ENCODE measurements around the gene DLG2.
A peak's percentile ranks its signal among the peaks of the same experiment; 100 is the strongest.

Gene DLG2

GRCh38 chr11:84021291-84021690 lies 1605.9 kb downstream of the DLG2 start:
- H3K4me3 ChIP-seq (replicated peaks in 1 of 2; ENCODE audit: low read depth in 2 of 2, low read length in 2 of 2): no peak overlapping the region
- no peak for TF ChIP-seq CTCF (IDR thresholded peaks at IDR 0.05; ENCODE audit: low read depth, low read length)
- no peak for DNase-seq (ENCODE audit: low read depth in 2 of 2)

GRCh38 chr11:84019571-84020194 lies 1607.5 kb downstream of the DLG2 start:
- TF ChIP-seq CTCF (IDR thresholded peaks at IDR 0.05; ENCODE audit: low read depth, low read length): no peak
- no peak overlapping the region for H3K4me3 ChIP-seq (replicated peaks in 1 of 2; ENCODE audit: low read depth in 2 of 2, low read length in 2 of 2)
- peak; percentile 20 to 51 for DNase-seq (ENCODE audit: low read depth in 2 of 2)

GRCh38 chr11:84014539-84014938 lies 1612.6 kb downstream of the DLG2 start:
- DNase-seq (ENCODE audit: low read depth in 2 of 2): no peak
- no peak overlapping the region for H3K4me3 ChIP-seq (replicated peaks in 1 of 2; ENCODE audit: low read depth in 2 of 2, low read length in 2 of 2)
- TF ChIP-seq CTCF (IDR thresholded peaks at IDR 0.05; ENCODE audit: low read depth, low read length): no peak

GRCh38 chr11:84012171-84012826 lies 1614.8 kb downstream of the DLG2 start:
- no peak for TF ChIP-seq CTCF (IDR thresholded peaks at IDR 0.05; ENCODE audit: low read depth, low read length)
- DNase-seq (ENCODE audit: low read depth in 2 of 2): no peak
- no peak overlapping the region for H3K4me3 ChIP-seq (replicated peaks in 1 of 2; ENCODE audit: low read depth in 2 of 2, low read length in 2 of 2)

- no peak for DNase-seq (ENCODE audit: low read depth in 2 of 2)
- no peak for TF ChIP-seq CTCF (IDR thresholded peaks at IDR 0.05; ENCODE audit: low read depth, low read length)
- no peak overlapping the region for H3K4me3 ChIP-seq (replicated peaks in 1 of 2; ENCODE audit: low read depth in 2 of 2, low read length in 2 of 2)
These were observed 1624.0 kb downstream of the DLG2 start for GRCh38 chr11:84003181-84003580.

GRCh38 chr11:83998921-83999320 lies 1628.2 kb downstream of the DLG2 start:
- H3K4me3 ChIP-seq (replicated peaks in 1 of 2; ENCODE audit: low read depth in 2 of 2, low read length in 2 of 2): no peak overlapping the region
- TF ChIP-seq CTCF (IDR thresholded peaks at IDR 0.05; ENCODE audit: low read depth, low read length): no peak
- no peak for DNase-seq (ENCODE audit: low read depth in 2 of 2)
